ENCODE measurements around the gene FKBP1B. TPM values are rescaled to one million over a fixed set of nuclear protein-coding genes. Genes with fewer than 3 reads are reported as not detected.

Gene FKBP1B
- total and polyA plus RNA-seq, 2 donors (not counting 3 experiments of a cell fraction or from before 2014, with no cell fraction given), result 12.9 to 40.2 TPM

DNA sequence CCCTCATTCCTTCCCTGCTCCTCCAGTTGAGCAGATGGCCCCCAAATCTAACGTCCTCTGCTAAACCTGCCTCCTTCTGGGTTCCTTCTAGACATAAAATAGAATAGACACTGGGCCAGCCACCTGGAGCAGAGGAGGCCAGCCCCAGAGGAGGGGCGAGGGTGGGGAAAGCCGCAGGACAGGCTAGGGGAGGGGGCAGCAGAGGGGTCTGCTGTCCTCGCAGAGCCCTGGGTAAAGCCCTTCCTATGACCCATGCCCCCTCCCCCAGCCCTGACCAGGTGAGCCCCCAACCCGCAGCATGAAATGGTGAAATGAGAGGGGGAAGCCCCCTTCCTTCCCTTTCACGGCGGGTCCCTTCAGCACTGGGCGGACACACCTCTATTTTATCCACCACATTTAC, 31.8 kb upstream of the FKBP1B start:
- peaks cover 22% of the 10 kb centered on the region for H3K4me1 ChIP-seq (ENCODE audit: control insufficient read depth, extremely low read depth, insufficient read depth, low read length)
- H3K9ac ChIP-seq (replicated peaks; ENCODE audit: extremely low read depth, insufficient read depth, low read length), result no peak overlapping the region
- no peak overlapping the region for H2AFZ ChIP-seq (ENCODE audit: low read depth, low read length)
- no peak overlapping the region for H3K4me3 ChIP-seq (replicated peaks in 1 of 3; ENCODE audit: insufficient read depth in 1 of 3, low read depth in 1 of 3, low read length in 3 of 3)
- no peaks in the 10 kb centered on the region for H3K79me2 ChIP-seq (ENCODE audit: control insufficient read depth, insufficient read depth, low read length)
- dilution Hi-C loops (cut with MboI; ENCODE audit: extremely low pct_ligation_motif_present, low sequenced_read_pairs) (no loop called here), intact Hi-C loops (cut with micrococcal nuclease) (no loop called here)
- no peaks in the 10 kb centered on the region for H3K9me1 ChIP-seq (replicated peaks; ENCODE audit: control insufficient read depth, extremely low read depth, insufficient read depth, low read length)
- BruUV-seq (replicated peaks), result no TSS peak
- no peak overlapping the region for H3K27ac ChIP-seq (ENCODE audit: insufficient read depth, low read depth, low read length)
- FAIRE-seq (no peak), DNase-seq (ENCODE audit: low read depth, low spot score) (no peak)
- ChIA-PET POLR2A (no interaction called here), CTCF (no interaction called here)
- H3K27me3 ChIP-seq (ENCODE audit: control insufficient read depth in 2 of 2, insufficient read depth in 2 of 2, low read length in 2 of 2), result no peaks in the 10 kb centered on the region
- no peaks in the 10 kb centered on the region for H3K36me3 ChIP-seq (ENCODE audit: control insufficient read depth in 2 of 2, extremely low read depth in 1 of 2, insufficient read depth in 2 of 2, low read length in 2 of 2)
- TF ChIP-seq GATA2 (IDR thresholded peaks at IDR 0.05; ENCODE audit: insufficient read depth, insufficient read length, low read depth, low read length) (no peak), JUN (IDR thresholded peaks at IDR 0.05; ENCODE audit: borderline replicate concordance, insufficient read depth, insufficient read length, low read depth) (no peak), MYC (IDR thresholded peaks at IDR 0.05; ENCODE audit: low read depth, low read length) (no peak), POLR2AphosphoS5 (IDR thresholded peaks at IDR 0.05; ENCODE audit: insufficient read depth, low read depth, low read length) (no peak), FOS (IDR thresholded peaks at IDR 0.05; ENCODE audit: borderline replicate concordance, insufficient read depth, low read length) (no peak), CTCF (IDR thresholded peaks at IDR 0.05; ENCODE audit: extremely low read depth in 1 of 2, insufficient read depth in 1 of 2, low read depth in 1 of 2, low read length in 2 of 2) (no peak), EZH2 (IDR thresholded peaks at IDR 0.05; ENCODE audit: borderline replicate concordance, low read depth, low read length, severe bottlenecking) (no peak), POLR2A (IDR thresholded peaks at IDR 0.05; ENCODE audit: low read depth, low read length) (no peak)
- TF ChIP-seq, protein P1, sequence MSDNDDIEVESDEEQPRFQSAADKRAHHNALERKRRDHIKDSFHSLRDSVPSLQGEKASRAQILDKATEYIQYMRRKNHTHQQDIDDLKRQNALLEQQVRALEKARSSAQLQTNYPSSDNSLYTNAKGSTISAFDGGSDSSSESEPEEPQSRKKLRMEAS (IDR thresholded peaks at IDR 0.05; ENCODE audit: insufficient read depth, insufficient read length), result no peak
- H3K4me2 ChIP-seq (ENCODE audit: insufficient read depth, low read length), result no peak overlapping the region
- H4K20me1 ChIP-seq (replicated peaks; ENCODE audit: control insufficient read depth, extremely low read depth, insufficient read depth, low read length), result no peaks in the 10 kb centered on the region
- H3K9me3 ChIP-seq (replicated peaks; ENCODE audit: control insufficient read depth, insufficient read depth, low read length), result no peaks in the 10 kb centered on the region
